ENCODE measurements around the gene BTBD9.

The BTBD9 gene

GRCh38 chr6:38509713-38510112, 130.0 kb downstream of the BTBD9 start:
- TF ChIP-seq, protein P1, sequence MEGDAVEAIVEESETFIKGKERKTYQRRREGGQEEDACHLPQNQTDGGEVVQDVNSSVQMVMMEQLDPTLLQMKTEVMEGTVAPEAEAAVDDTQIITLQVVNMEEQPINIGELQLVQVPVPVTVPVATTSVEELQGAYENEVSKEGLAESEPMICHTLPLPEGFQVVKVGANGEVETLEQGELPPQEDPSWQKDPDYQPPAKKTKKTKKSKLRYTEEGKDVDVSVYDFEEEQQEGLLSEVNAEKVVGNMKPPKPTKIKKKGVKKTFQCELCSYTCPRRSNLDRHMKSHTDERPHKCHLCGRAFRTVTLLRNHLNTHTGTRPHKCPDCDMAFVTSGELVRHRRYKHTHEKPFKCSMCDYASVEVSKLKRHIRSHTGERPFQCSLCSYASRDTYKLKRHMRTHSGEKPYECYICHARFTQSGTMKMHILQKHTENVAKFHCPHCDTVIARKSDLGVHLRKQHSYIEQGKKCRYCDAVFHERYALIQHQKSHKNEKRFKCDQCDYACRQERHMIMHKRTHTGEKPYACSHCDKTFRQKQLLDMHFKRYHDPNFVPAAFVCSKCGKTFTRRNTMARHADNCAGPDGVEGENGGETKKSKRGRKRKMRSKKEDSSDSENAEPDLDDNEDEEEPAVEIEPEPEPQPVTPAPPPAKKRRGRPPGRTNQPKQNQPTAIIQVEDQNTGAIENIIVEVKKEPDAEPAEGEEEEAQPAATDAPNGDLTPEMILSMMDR (IDR thresholded peaks at IDR 0.05) = no peak

- TF ChIP-seq, protein P1 (IDR thresholded peaks at IDR 0.05) = no peak
These were observed 130.8 kb downstream of the BTBD9 start for GRCh38 chr6:38508894-38509293.

GRCh38 chr6:38508286-38508685, 131.4 kb downstream of the BTBD9 start:
- TF ChIP-seq, protein P1 (IDR thresholded peaks at IDR 0.05) = no peak

- TF ChIP-seq, protein P1 (IDR thresholded peaks at IDR 0.05) = no peak
These were observed 132.6 kb downstream of the BTBD9 start for GRCh38 chr6:38507173-38507572.

GRCh38 chr6:38505826-38506225, 133.9 kb downstream of the BTBD9 start:
- TF ChIP-seq, protein P1 (IDR thresholded peaks at IDR 0.05) = no peak

- TF ChIP-seq, protein P1 (IDR thresholded peaks at IDR 0.05) = no peak
These were observed 134.7 kb downstream of the BTBD9 start for GRCh38 chr6:38504996-38505395.

GRCh38 chr6:38503960-38504682, 135.6 kb downstream of the BTBD9 start:
- TF ChIP-seq, protein P1 (IDR thresholded peaks at IDR 0.05) = no peak
